Stimulated activated CD4-positive, alpha-beta T cell treated with anti-CD3 and anti-CD28 coated beads, Interleukin-15, amount 100 ng/mL, for 24 hours (primary cell): ENCODE data around the gene TMEM143.

Experiments used
- DNase-seq: peaks from one replicate; pipeline ENCODE4 v3.0.0-alpha.2; 2020

The TMEM143 gene

GRCh38 chr19:48290771-48291488 lies 72.8 kb downstream of the TMEM143 start:
- DNase-seq: peak; percentile 73

- DNase-seq: no peak
Measured at GRCh38 chr19:48290401-48290770, 73.4 kb downstream of the TMEM143 start.

GRCh38 chr19:48287748-48288147 lies 76.0 kb downstream of the TMEM143 start:
- DNase-seq: no peak

- no peak for DNase-seq
Measured at GRCh38 chr19:48284896-48285295, 78.8 kb downstream of the TMEM143 start.

GRCh38 chr19:48283908-48284307 lies 79.8 kb downstream of the TMEM143 start:
- no peak for DNase-seq
